ENCODE results near the gene TMC5.
"Not testable (repeated sequence)": the region's sequence is repeated elsewhere in the genome, so short reads cannot be mapped to it uniquely, and the experiment has no call there.

The TMC5 gene

GRCh38 chr16:19417640-19418039 is at the start of gene TMC5:
Gene TMC5 (plus strand): TSS chr16:19417883. CDS start chr16:19440039, 22,156 bp downstream.
- no peak for DNase-seq

GRCh38 chr16:19372541-19372940 is 45.1 kb upstream of the TMC5 start:
- not testable (repeated sequence) for DNase-seq

- DNase-seq = no peak
These were observed 43.3 kb upstream of the TMC5 start for GRCh38 chr16:19374402-19374801.

- peak; percentile 42 for DNase-seq
These were observed 42.0 kb upstream of the TMC5 start for GRCh38 chr16:19375561-19376158.

GRCh38 chr16:19377864-19378263 is 39.8 kb upstream of the TMC5 start:
- no peak for DNase-seq

- no peak for DNase-seq
These were observed 39.2 kb upstream of the TMC5 start for GRCh38 chr16:19378511-19378910.

GRCh38 chr16:19379838-19380237 is 37.8 kb upstream of the TMC5 start:
- DNase-seq = no peak

- peak; percentile 12 for DNase-seq
These were observed 37.4 kb upstream of the TMC5 start for GRCh38 chr16:19380328-19380727.

- DNase-seq = no peak
These were observed 35.4 kb upstream of the TMC5 start for GRCh38 chr16:19382084-19382801.

- DNase-seq = no peak
These were observed 34.5 kb upstream of the TMC5 start for GRCh38 chr16:19382887-19383816.

GRCh38 chr16:19384656-19385055 is 33.0 kb upstream of the TMC5 start:
- no peak for DNase-seq

- no peak for DNase-seq
These were observed 31.2 kb upstream of the TMC5 start for GRCh38 chr16:19386525-19386924.

- DNase-seq = peak; percentile 47
These were observed 28.4 kb upstream of the TMC5 start for GRCh38 chr16:19389246-19389645.

GRCh38 chr16:19391185-19391776 is 26.4 kb upstream of the TMC5 start:
- DNase-seq = not testable (repeated sequence)

GRCh38 chr16:19392352-19392751 is 25.3 kb upstream of the TMC5 start:
- no peak for DNase-seq

GRCh38 chr16:19393226-19394111 is 24.2 kb upstream of the TMC5 start:
- DNase-seq = no peak

GRCh38 chr16:19395646-19396267 is 21.9 kb upstream of the TMC5 start:
- not testable (repeated sequence) for DNase-seq

- DNase-seq = no peak
These were observed 21.1 kb upstream of the TMC5 start for GRCh38 chr16:19396555-19397011.

GRCh38 chr16:19397373-19397772 is 20.3 kb upstream of the TMC5 start:
- not testable (repeated sequence) for DNase-seq

- DNase-seq = no peak
These were observed 17.0 kb upstream of the TMC5 start for GRCh38 chr16:19400711-19401110.

GRCh38 chr16:19406891-19407491 is 10.7 kb upstream of the TMC5 start:
- no peak for DNase-seq

Measured in CD4-positive, alpha-beta T cell treated with Interleukin-17A for 1 hour (primary cell).